ENCODE measurements around the gene CLDN6. TPM values are rescaled to one million over a fixed set of nuclear protein-coding genes. Genes with fewer than 3 reads are reported as not detected.

Gene CLDN6
- total RNA-seq, 1 donor from 2014 or later = not detected

DNA sequence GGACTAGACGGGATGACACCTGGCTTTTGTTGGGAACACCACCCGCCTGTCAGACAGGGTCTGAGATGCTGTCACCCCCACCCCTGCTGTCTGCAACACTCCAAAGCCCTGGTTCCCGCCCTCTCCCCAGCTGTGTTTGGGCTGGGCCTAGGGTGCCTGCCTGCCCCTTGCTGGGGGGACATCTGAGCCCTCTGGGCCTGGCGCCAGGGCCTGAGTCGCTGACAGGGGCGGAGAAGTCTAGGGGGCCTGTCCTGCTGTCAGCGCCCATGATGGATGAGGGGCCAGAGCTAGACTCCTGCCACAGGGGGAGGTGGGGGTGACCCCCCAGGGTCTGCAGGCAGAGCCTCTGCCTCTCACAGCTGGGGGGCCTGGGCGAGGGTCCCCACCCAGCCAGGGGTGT lies 30.1 kb downstream of the CLDN6 start:
- Mint-ChIP-seq H3K27me3 (peaks cover 3% of the 10 kb centered on the region), H3K4me3 (no peak overlapping the region), H3K27ac (no peak overlapping the region), H3K9me3 (no peaks in the 10 kb centered on the region), H3K36me3 (ENCODE audit: low read depth) (no peaks in the 10 kb centered on the region), H3K4me1 (peaks cover 9% of the 10 kb centered on the region)
- DNase-seq (no peak), ATAC-seq (ENCODE audit: low read depth) (no peak)
- intact Hi-C loops (cut with micrococcal nuclease) = no loop called here
- TF ChIP-seq, protein P1, sequence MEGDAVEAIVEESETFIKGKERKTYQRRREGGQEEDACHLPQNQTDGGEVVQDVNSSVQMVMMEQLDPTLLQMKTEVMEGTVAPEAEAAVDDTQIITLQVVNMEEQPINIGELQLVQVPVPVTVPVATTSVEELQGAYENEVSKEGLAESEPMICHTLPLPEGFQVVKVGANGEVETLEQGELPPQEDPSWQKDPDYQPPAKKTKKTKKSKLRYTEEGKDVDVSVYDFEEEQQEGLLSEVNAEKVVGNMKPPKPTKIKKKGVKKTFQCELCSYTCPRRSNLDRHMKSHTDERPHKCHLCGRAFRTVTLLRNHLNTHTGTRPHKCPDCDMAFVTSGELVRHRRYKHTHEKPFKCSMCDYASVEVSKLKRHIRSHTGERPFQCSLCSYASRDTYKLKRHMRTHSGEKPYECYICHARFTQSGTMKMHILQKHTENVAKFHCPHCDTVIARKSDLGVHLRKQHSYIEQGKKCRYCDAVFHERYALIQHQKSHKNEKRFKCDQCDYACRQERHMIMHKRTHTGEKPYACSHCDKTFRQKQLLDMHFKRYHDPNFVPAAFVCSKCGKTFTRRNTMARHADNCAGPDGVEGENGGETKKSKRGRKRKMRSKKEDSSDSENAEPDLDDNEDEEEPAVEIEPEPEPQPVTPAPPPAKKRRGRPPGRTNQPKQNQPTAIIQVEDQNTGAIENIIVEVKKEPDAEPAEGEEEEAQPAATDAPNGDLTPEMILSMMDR (IDR thresholded peaks at IDR 0.05) = no peak
- ChIA-PET POLR2A (no interaction called here), CTCF (no interaction called here)

DNA sequence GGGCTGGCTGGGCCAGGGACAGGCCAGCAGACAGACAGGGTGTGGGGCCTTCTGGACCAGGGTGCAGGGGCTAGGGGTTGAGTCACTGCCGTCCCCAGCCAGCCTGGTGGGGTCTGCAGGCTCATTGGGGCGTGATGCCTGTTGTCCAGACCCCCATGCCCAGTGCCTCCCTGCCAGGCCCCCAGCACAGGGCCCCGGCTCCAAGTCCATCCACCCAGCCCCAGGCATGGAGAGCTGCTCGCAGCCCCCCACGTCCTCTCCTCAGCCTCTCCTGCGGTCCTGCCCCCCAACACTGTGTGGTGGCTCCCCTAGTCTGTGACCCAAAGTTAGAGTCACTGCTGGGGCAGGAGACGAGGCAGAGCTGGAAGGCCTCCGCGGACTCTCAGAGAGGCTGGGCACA lies 30.7 kb downstream of the CLDN6 start:
- CTCF ChIA-PET = no interaction called here
- H3K4me3 Mint-ChIP-seq = no peak overlapping the region
- no peak for ATAC-seq (ENCODE audit: low read depth)

DNA sequence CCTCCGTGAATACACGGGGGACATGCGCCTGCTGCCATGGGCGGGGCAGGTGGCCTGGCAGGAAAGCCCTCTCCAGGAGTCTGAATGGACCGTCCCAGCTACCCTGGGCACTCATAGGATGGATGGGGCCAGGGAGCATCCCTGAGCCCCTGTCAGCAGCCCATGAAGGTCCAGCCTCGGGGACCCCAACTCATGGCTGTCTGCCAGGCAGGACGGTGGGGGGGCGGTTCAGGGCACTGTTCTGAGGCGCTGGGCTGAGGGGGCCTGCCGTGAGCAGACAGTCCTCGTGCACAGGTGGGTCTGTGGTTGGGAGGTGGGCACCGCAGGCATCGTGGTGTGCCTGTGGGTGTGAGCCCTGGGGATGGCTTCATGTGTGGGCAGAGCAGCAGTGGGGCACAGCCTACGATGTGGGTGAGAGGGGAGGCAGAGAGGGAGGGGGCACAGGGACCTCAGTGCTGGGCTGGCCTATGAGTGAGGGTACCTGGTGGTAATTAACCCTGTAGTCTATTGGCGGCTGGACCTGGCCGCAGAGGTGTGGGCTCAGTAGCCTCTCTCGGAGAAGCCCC lies 31.3 kb downstream of the CLDN6 start:
- no peak for ATAC-seq (ENCODE audit: low read depth)
- Mint-ChIP-seq H3K9me3 (no peaks in the 10 kb centered on the region), H3K27me3 (peaks cover 3% of the 10 kb centered on the region), H3K4me3 (no peak overlapping the region), H3K4me1 (peaks cover 15% of the 10 kb centered on the region), H3K27ac (no peak overlapping the region), H3K36me3 (ENCODE audit: low read depth) (no peaks in the 10 kb centered on the region)
- intact Hi-C loops (cut with micrococcal nuclease) = no loop called here
- no peak for DNase-seq
- TF ChIP-seq, protein P1 (IDR thresholded peaks at IDR 0.05) = no peak
- ChIA-PET POLR2A (interaction anchor here (0.6 kb wide), 1 partner anchor 671 kb away, joined by 3 read pairs; no protein-coding TSS in a partner anchor), CTCF (no interaction called here)

More for the DNA sequence above, 30.7 kb downstream of the CLDN6 start:
- no peak overlapping the region for H3K27ac Mint-ChIP-seq
- TF ChIP-seq, protein P1 (IDR thresholded peaks at IDR 0.05) = no peak
- peaks cover 13% of the 10 kb centered on the region for H3K4me1 Mint-ChIP-seq
- no peaks in the 10 kb centered on the region for H3K9me3 Mint-ChIP-seq
- no peaks in the 10 kb centered on the region for H3K36me3 Mint-ChIP-seq (ENCODE audit: low read depth)
- no peak for DNase-seq
- intact Hi-C loops (cut with micrococcal nuclease) = no loop called here
- POLR2A ChIA-PET = interaction anchor here (0.6 kb wide), 1 partner anchor 672 kb away, joined by 3 read pairs; no protein-coding TSS in a partner anchor
- H3K27me3 Mint-ChIP-seq = peaks cover 3% of the 10 kb centered on the region

DNA sequence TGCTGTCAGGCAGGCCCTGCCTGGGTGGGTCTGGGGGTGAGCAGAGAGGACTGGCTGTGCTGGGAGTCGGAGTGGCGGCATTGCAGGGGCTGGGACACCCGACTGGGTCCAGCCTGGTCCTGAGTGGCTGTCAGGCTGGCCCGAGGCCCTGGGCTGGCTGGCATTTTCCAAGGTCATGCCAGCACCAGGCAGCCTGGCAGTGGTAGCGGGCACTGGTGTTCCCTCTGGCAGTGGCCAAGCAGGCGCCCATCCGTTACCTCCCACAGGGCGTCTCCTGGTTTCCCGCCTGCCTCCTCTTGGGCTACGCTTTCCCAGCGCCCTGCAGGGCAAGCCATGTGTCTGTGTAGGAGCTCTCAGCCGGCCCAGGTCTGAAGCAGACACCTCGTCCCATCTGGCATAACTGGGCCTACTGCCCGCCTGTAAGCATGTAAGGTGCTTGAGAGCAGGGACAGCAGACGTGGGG lies 32.1 kb downstream of the CLDN6 start:
- TF ChIP-seq, protein P1 (IDR thresholded peaks at IDR 0.05) = no peak
- H3K27ac Mint-ChIP-seq = no peak overlapping the region
- ATAC-seq (ENCODE audit: low read depth) (no peak), DNase-seq (no peak)
- H3K4me3 Mint-ChIP-seq = no peak overlapping the region
- POLR2A ChIA-PET = no interaction called here
- CTCF ChIA-PET = no interaction called here
- intact Hi-C loops (cut with micrococcal nuclease) = no loop called here
- no peaks in the 10 kb centered on the region for H3K36me3 Mint-ChIP-seq (ENCODE audit: low read depth)
- H3K27me3 Mint-ChIP-seq = peaks cover 3% of the 10 kb centered on the region
- H3K9me3 Mint-ChIP-seq = no peaks in the 10 kb centered on the region
- peaks cover 20% of the 10 kb centered on the region for H3K4me1 Mint-ChIP-seq

DNA sequence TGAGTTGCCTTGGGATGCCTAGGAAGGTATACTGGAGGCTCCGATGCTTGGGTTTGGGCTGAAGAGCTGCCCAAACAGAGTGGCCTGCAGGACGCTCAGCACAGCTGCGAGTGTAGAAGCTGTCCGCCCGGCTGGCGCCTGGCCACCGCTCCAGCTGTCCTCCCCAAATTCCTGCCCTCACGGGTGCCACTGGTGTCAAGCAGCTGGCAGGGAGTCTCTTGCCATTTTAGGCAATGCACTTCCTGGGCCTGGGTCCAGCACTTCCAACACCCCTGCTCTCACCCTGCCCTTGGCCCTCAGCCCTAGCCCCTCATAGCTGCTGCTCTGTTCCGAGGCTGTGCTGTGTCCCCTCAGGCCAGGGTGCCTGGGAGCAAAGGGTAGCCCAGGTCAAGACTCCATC lies 32.5 kb downstream of the CLDN6 start:
- ATAC-seq (ENCODE audit: low read depth) = no peak
- intact Hi-C loops (cut with micrococcal nuclease) = no loop called here
- Mint-ChIP-seq H3K9me3 (no peaks in the 10 kb centered on the region), H3K36me3 (ENCODE audit: low read depth) (no peaks in the 10 kb centered on the region), H3K4me1 (peaks cover 23% of the 10 kb centered on the region), H3K4me3 (no peak overlapping the region), H3K27ac (no peak overlapping the region), H3K27me3 (peaks cover under 1% of the 10 kb centered on the region)
- ChIA-PET CTCF (no interaction called here), POLR2A (no interaction called here)
- TF ChIP-seq, protein P1 (IDR thresholded peaks at IDR 0.05) = no peak
- no peak for DNase-seq
